ENCODE results near the gene PLAC1. TPM values are rescaled to one million over a fixed set of nuclear protein-coding genes. Genes with fewer than 3 reads are reported as not detected.

PLAC1 gene
- total RNA-seq, 1 donor from 2014 or later: not detected

DNA sequence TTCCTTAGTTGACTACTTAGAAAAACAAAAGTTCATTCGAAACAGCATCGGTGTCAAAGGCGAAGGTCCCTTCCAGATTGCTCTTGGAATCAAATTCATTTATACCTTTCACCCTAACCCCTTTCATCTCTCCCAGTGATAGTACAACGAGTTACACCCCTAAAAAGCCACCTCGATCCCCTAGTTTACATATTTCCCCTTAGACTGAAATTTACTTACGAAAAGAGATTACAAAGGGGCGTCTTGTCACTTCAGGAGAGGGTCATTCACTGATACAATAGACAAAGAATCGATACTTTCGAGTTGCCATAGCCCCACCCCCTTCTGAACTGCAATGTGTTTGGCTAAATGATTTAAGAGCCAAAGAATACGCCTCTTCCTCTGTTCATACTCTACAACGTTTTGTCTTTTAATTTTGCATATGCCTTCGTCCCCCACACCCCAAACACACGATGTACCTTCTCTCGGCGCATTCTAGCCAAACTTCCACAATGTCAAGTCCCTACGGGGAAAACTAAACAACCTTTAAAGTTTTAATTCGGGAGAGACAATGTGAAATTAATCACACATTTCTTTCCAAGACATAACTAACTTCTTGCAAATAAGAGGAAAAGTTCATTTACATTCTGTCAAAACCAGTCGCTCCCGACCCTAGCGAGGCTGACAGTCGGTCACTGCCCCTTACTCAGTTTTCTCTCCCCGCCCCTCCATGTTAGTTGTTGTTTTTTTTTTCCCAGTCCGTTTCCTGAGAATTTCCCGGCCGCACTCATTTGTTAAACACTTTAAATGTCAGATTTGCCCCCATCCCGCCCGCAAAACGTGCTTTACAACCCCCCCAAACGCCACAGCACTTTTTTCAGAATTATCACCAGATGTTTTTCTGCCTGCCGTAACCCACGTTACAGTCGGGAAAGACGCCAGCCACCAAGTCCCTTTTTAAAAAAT is 109.7 kb downstream of the PLAC1 start:
- Histone ChIP-seq H3K9ac (ENCODE audit: low read depth in 1 of 3, low read length in 3 of 3) (peak overlapping the region; percentile 26 to 76 (median 61)), H3K4me3 (ENCODE audit: low read length in 3 of 3) (peak overlapping the region; percentile 64 to 70 (median 70)), H3K9me3 (ENCODE audit: control insufficient read depth in 3 of 3, low read length in 3 of 3) (no peaks in the 10 kb centered on the region), H3K36me3 (ENCODE audit: control insufficient read depth in 3 of 3, insufficient read depth in 3 of 3, low read length in 3 of 3) (no peaks in the 10 kb centered on the region), H3K27ac (ENCODE audit: low read depth, low read length) (peak overlapping the region; percentile 70), H3K4me1 (ENCODE audit: control insufficient read depth in 3 of 3, insufficient read depth in 3 of 3, low read length in 3 of 3) (peaks cover 3 to 19% (median 15%) of the 10 kb centered on the region in 3 donors), H3K27me3 (ENCODE audit: control insufficient read depth in 3 of 3, insufficient read depth in 3 of 3, low read length in 3 of 3) (peaks cover 4 to 18% (median 8%) of the 10 kb centered on the region in 3 donors)

DNA sequence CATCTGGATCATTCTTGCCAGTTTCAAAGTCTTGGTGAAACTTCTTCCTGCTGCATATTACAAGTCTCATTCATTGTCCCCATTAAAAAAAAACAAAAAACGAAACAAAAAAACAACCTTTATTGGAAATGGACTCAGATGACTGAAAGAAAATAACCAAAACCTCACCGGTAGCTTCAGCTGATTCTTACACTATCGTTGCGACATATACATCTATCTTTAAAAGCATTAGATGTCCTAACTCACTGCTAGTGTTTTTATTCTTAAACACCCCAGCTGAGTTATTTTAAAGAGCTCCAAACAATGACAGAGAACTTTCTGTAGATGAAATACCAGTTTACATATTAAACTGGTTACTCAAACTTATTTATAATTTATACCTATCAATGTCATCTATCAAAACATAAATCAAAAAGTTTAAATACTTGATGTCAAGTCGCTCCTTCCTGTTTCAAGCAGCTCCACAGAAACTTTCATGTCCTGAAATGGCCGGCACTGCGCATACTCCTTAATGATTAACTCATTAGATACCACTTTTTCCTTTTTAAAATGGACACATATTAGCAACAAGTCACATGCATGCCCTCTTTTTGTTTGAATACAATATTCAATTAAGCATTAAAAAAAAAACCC is 111.1 kb downstream of the PLAC1 start:
- Histone ChIP-seq H3K9me3 (ENCODE audit: control insufficient read depth in 3 of 3, low read length in 3 of 3) (no peaks in the 10 kb centered on the region), H3K4me1 (ENCODE audit: control insufficient read depth in 3 of 3, insufficient read depth in 3 of 3, low read length in 3 of 3) (peaks cover 3 to 19% (median 15%) of the 10 kb centered on the region in 3 donors), H3K9ac (ENCODE audit: low read depth in 1 of 3, low read length in 3 of 3) (no peak overlapping the region), H3K4me3 (ENCODE audit: low read length in 3 of 3) (no peak overlapping the region), H3K36me3 (ENCODE audit: control insufficient read depth in 3 of 3, insufficient read depth in 3 of 3, low read length in 3 of 3) (no peaks in the 10 kb centered on the region), H3K27ac (ENCODE audit: low read depth, low read length) (no peak overlapping the region), H3K27me3 (ENCODE audit: control insufficient read depth in 3 of 3, insufficient read depth in 3 of 3, low read length in 3 of 3) (peaks cover 4 to 18% (median 8%) of the 10 kb centered on the region in 3 donors)

DNA sequence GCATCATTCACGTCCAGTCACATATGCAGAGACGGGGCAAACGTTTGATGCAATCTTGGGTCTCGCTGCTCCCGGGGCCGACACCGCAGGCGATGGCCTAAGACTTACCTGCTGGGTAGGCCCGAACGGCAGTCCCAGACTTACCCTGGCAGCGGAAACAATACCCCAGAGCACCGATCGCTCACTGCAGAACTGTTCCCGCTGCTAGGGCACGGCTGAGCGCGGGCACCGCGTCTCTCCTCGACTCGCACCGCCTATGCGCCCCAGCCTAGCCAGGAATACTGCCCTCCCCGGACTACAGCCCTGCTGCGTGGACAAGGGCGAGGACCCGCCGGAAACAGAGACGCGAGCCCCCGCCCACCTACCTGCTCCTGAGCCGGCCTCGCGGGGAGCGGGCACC is 112.1 kb downstream of the PLAC1 start:
- Histone ChIP-seq H3K27ac (ENCODE audit: low read depth, low read length) (no peak overlapping the region), H3K4me3 (ENCODE audit: low read length in 3 of 3) (no peak overlapping the region), H3K36me3 (ENCODE audit: control insufficient read depth in 3 of 3, insufficient read depth in 3 of 3, low read length in 3 of 3) (no peaks in the 10 kb centered on the region), H3K9ac (ENCODE audit: low read depth in 1 of 3, low read length in 3 of 3) (no peak overlapping the region), H3K27me3 (ENCODE audit: control insufficient read depth in 3 of 3, insufficient read depth in 3 of 3, low read length in 3 of 3) (peaks cover 4 to 18% (median 8%) of the 10 kb centered on the region in 3 donors), H3K4me1 (ENCODE audit: control insufficient read depth in 3 of 3, insufficient read depth in 3 of 3, low read length in 3 of 3) (peaks cover 3 to 19% (median 15%) of the 10 kb centered on the region in 3 donors), H3K9me3 (ENCODE audit: control insufficient read depth in 3 of 3, low read length in 3 of 3) (no peaks in the 10 kb centered on the region)

DNA sequence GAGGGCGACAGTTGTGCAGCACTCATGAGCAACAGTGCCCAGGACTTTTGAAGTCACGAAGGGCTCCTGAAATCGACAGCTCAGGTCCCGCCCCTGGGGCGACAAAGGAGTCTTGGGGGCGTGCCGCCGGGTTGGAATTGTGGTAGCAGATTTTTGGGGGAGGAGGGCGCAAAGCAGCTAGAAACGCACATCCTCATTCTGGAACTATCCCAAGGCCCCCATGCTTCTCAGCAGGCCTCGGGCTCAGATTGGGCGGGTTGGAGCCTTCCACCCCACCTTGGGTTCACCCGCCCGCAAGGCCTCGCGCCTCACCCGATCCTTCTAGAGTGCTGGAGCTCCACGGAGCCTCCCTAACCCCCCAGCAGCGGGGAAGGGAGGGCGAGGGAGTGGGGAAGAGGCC is 112.8 kb downstream of the PLAC1 start:
- Histone ChIP-seq H3K27ac (ENCODE audit: low read depth, low read length) (no peak overlapping the region), H3K9ac (ENCODE audit: low read depth in 1 of 3, low read length in 3 of 3) (no peak overlapping the region), H3K36me3 (ENCODE audit: control insufficient read depth in 3 of 3, insufficient read depth in 3 of 3, low read length in 3 of 3) (no peaks in the 10 kb centered on the region), H3K4me3 (ENCODE audit: low read length in 3 of 3) (no peak overlapping the region), H3K9me3 (ENCODE audit: control insufficient read depth in 3 of 3, low read length in 3 of 3) (no peaks in the 10 kb centered on the region), H3K4me1 (ENCODE audit: control insufficient read depth in 3 of 3, insufficient read depth in 3 of 3, low read length in 3 of 3) (peaks cover 3 to 19% (median 15%) of the 10 kb centered on the region in 3 donors), H3K27me3 (ENCODE audit: control insufficient read depth in 3 of 3, insufficient read depth in 3 of 3, low read length in 3 of 3) (peaks cover 4 to 18% (median 8%) of the 10 kb centered on the region in 3 donors)

DNA sequence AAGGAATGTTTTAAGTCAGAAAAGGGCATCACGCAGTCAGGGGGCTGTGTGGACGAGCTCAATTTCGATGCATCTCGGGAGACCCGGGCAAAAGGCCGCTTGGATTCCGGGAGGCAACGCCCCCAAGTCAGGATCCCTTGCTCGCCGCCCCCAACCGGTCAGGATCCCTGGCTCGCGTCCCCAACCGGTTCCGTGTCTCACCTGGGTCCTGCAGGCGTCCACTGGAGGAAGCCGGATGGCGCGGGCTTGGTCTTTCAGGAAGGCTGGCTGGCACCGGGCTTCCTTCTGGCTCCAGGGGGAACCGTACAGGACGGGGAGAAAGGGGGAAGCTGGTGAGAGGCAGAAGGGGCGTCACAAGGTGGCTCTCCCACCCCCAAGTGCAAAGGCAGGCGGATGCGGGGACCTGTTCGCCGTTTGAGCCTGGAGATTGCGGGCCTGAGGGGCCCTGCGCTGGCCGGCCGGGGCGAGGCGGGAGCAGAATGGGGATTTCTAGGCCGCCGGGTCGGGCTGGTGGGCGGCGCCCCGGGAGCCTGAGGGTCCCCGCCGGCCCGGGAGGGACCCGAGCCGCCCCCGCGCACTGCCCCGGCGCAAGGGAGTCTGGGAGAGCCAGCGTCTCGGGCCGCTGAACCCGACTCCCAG is 113.6 kb downstream of the PLAC1 start:
- Histone ChIP-seq H3K36me3 (ENCODE audit: control insufficient read depth in 3 of 3, insufficient read depth in 3 of 3, low read length in 3 of 3) (no peaks in the 10 kb centered on the region), H3K27me3 (ENCODE audit: control insufficient read depth in 3 of 3, insufficient read depth in 3 of 3, low read length in 3 of 3) (peaks cover 0 to 18% (median 8%) of the 10 kb centered on the region in 3 donors), H3K9ac (ENCODE audit: low read depth in 1 of 3, low read length in 3 of 3) (peak overlapping the region in 1 of 3 donors; percentile 16), H3K27ac (ENCODE audit: low read depth, low read length) (no peak overlapping the region), H3K4me3 (ENCODE audit: low read length in 3 of 3) (peak overlapping the region in 1 of 3 donors; percentile 41), H3K9me3 (ENCODE audit: control insufficient read depth in 3 of 3, low read length in 3 of 3) (no peaks in the 10 kb centered on the region), H3K4me1 (ENCODE audit: control insufficient read depth in 3 of 3, insufficient read depth in 3 of 3, low read length in 3 of 3) (peaks cover 3 to 13% (median 11%) of the 10 kb centered on the region in 3 donors)

DNA sequence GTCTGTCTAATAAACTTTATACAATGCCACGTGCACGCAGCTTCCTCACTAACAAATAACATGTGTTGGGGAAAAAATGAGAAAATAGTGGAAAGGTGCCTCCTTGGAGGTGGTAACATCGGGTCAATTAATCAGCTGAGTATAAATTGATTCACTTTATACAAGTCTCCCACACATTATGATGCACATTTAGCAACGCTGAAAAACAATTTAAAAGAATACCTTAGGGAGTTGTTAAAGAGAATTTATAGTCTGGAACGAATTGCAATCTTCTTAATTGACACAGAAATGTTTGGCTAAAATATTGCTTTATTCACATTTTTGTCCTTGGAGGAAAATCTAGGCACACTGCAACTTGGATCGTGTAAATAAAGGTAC is 114.1 kb downstream of the PLAC1 start:
- H3K4me3 ChIP-seq (ENCODE audit: low read length in 3 of 3): no peak overlapping the region
- H3K27me3 ChIP-seq (ENCODE audit: control insufficient read depth in 3 of 3, insufficient read depth in 3 of 3, low read length in 3 of 3): peaks cover 0 to 16% (median 8%) of the 10 kb centered on the region in 3 donors
- H3K4me1 ChIP-seq (ENCODE audit: control insufficient read depth in 3 of 3, insufficient read depth in 3 of 3, low read length in 3 of 3): peaks cover 3 to 10% (median 9%) of the 10 kb centered on the region in 3 donors
- H3K9me3 ChIP-seq (ENCODE audit: control insufficient read depth in 3 of 3, low read length in 3 of 3): no peaks in the 10 kb centered on the region
- no peaks in the 10 kb centered on the region for H3K36me3 ChIP-seq (ENCODE audit: control insufficient read depth in 3 of 3, insufficient read depth in 3 of 3, low read length in 3 of 3)
- no peak overlapping the region for H3K9ac ChIP-seq (ENCODE audit: low read depth in 1 of 3, low read length in 3 of 3)
- no peak overlapping the region for H3K27ac ChIP-seq (ENCODE audit: low read depth, low read length)

DNA sequence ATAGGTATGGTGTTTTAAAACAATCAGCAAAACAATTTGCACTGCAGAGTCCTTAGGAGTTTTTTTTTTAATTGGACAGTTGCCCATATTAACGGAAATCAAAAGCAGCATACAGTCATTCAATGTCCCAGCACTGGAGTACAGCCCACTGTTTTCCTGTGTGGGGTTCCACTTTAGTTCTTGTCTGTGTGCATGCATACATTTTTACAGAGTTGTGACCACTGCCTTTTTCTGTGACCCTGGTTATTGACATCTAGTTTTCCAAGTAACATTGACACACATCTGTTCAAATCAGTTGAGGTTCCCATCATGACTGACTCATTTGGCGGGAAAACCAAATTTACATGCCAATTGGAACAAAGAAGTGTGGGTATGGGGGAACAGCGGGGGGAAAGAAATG is 115.0 kb downstream of the PLAC1 start:
- Histone ChIP-seq H3K27me3 (ENCODE audit: control insufficient read depth in 3 of 3, insufficient read depth in 3 of 3, low read length in 3 of 3) (peaks cover 0 to 12% (median 8%) of the 10 kb centered on the region in 3 donors), H3K4me1 (ENCODE audit: control insufficient read depth in 3 of 3, insufficient read depth in 3 of 3, low read length in 3 of 3) (peaks cover 3 to 8% (median 3%) of the 10 kb centered on the region in 3 donors), H3K9ac (ENCODE audit: low read depth in 1 of 3, low read length in 3 of 3) (no peak overlapping the region), H3K27ac (ENCODE audit: low read depth, low read length) (no peak overlapping the region), H3K9me3 (ENCODE audit: control insufficient read depth in 3 of 3, low read length in 3 of 3) (no peaks in the 10 kb centered on the region), H3K36me3 (ENCODE audit: control insufficient read depth in 3 of 3, insufficient read depth in 3 of 3, low read length in 3 of 3) (no peaks in the 10 kb centered on the region), H3K4me3 (ENCODE audit: low read length in 3 of 3) (no peak overlapping the region)

DNA sequence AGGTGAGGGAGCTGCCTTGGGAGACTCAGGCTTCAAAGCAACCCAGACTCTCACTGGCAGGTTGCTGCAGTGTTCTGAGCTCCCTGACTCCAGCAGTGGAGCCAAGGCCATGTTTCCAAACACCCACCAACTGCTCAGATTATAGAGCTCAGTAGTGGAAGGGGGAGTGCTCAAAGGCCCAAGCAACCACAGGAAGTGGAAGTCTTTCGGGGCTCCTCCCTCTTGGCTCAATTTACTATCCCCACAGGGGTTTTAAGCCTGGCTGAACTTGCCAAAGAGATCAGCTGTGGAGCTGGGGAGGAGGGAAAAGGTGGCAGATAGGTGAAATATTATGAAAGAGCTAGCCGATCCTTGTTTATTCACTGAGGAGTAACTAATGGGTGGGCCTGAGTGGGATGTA is 115.8 kb downstream of the PLAC1 start:
- Histone ChIP-seq H3K9me3 (ENCODE audit: control insufficient read depth in 3 of 3, low read length in 3 of 3) (no peaks in the 10 kb centered on the region), H3K27me3 (ENCODE audit: control insufficient read depth in 3 of 3, insufficient read depth in 3 of 3, low read length in 3 of 3) (peaks cover 0 to 8% (median 7%) of the 10 kb centered on the region in 3 donors), H3K9ac (ENCODE audit: low read depth in 1 of 3, low read length in 3 of 3) (no peak overlapping the region), H3K36me3 (ENCODE audit: control insufficient read depth in 3 of 3, insufficient read depth in 3 of 3, low read length in 3 of 3) (no peaks in the 10 kb centered on the region), H3K4me3 (ENCODE audit: low read length in 3 of 3) (no peak overlapping the region), H3K4me1 (ENCODE audit: control insufficient read depth in 3 of 3, insufficient read depth in 3 of 3, low read length in 3 of 3) (peaks cover 3 to 8% (median 3%) of the 10 kb centered on the region in 3 donors), H3K27ac (ENCODE audit: low read depth, low read length) (no peak overlapping the region)

DNA sequence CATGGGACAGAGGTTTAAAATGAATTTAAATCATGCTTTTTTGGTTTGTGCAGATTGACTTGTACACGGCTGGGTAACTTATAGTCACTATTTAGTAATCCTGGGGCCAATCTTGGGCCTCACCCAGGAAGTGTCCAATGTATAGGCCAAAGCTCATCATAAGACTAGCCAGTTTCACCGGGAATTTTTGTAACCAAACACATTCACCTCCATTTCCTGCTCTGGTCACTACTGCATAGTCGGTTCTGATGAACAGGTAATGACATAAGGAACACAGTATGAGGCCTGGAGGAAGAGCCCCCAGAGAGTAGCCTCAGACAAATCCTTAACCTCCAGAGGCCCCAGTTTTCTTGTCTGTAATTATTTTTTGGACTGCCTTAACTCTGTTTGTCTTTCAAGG is 116.4 kb downstream of the PLAC1 start:
- Histone ChIP-seq H3K36me3 (ENCODE audit: control insufficient read depth in 3 of 3, insufficient read depth in 3 of 3, low read length in 3 of 3) (no peaks in the 10 kb centered on the region), H3K4me1 (ENCODE audit: control insufficient read depth in 3 of 3, insufficient read depth in 3 of 3, low read length in 3 of 3) (peaks cover 3 to 8% (median 3%) of the 10 kb centered on the region in 3 donors), H3K9me3 (ENCODE audit: control insufficient read depth in 3 of 3, low read length in 3 of 3) (no peaks in the 10 kb centered on the region), H3K4me3 (ENCODE audit: low read length in 3 of 3) (no peak overlapping the region), H3K9ac (ENCODE audit: low read depth in 1 of 3, low read length in 3 of 3) (no peak overlapping the region), H3K27ac (ENCODE audit: low read depth, low read length) (no peak overlapping the region), H3K27me3 (ENCODE audit: control insufficient read depth in 3 of 3, insufficient read depth in 3 of 3, low read length in 3 of 3) (peaks cover 0 to 8% (median 1%) of the 10 kb centered on the region in 3 donors)

Data from skeletal muscle tissue (tissue), 4 donors.